HG03469 (cell line): ENCODE data around the gene MARF1.
"Not testable (repeated sequence)": the region's sequence is repeated elsewhere in the genome, so short reads cannot be mapped to it uniquely, and the experiment has no call there.

Experiments
- ATAC-seq: cut with Tn5 transposase; IDR thresholded peaks from one replicate; pipeline ENCODE4 v1.9.1; 2021; ENCODE audit warnings: mild to moderate bottlenecking, moderate library complexity, moderate number of reproducible peaks; ENCODE audit not compliant: unreplicated experiment

The MARF1 gene

DNA sequence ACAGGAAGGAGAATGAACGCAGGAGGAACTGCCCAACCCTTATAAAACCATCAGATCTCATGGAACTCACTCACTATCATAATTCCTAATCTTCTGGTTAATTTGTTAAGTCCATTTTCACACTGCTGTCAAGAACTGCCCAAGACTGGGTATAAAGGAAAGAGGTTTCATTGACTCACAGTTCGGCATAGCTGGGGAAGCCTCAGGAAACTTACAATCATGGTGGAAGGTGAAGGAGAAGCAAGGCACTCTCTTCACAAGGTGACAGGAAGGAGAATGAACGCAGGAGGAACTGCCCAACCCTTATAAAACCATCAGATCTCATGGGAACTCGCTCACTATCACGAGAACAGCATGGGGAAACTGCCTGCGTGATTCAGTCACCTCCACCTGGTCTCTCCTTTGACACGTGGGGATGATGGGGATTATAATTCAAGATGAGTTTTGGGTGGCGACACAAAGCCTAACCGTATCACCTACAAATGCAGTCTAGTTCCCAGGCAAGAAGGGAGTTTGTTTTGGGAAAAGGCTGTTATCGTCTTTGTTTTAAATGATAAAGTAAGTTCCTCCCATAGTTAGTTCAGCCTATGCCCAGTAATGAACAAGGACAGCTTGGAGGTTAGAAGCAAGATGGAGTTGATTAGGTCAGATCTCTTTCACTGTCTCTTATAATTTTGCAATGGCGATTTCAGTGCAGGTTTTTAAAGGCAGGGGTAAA, 68.9 kb downstream of the MARF1 start:
- ATAC-seq = not testable (repeated sequence)

DNA sequence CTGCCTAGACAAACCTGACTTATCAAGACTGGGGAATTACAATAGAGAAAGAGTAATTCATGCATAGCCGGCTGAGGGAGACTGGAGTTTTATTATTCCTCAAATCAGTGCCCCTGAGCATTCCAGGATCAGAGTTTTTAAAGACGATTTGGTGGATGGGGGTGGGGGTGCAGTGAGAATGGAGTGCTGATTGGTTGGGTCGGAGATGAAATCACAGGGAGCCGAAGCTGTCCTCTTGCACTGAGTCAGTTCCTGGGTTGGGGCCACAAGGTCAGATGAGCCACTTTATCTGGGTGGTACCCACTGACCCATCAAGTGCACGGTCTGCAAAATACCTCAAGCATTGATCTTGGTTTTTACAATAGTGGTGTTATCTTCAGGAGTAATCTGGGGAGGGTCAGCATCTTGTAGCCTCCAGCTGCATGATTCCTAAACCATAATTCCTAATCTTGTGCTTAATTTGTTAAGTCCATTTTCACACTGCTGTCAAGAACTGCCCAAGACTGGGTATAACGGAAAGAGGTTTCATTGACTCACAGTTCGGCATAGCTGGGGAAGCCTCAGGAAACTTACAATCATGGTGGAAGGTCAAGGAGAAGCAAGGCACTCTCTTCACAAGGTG, 69.6 kb downstream of the MARF1 start:
- ATAC-seq = no peak

DNA sequence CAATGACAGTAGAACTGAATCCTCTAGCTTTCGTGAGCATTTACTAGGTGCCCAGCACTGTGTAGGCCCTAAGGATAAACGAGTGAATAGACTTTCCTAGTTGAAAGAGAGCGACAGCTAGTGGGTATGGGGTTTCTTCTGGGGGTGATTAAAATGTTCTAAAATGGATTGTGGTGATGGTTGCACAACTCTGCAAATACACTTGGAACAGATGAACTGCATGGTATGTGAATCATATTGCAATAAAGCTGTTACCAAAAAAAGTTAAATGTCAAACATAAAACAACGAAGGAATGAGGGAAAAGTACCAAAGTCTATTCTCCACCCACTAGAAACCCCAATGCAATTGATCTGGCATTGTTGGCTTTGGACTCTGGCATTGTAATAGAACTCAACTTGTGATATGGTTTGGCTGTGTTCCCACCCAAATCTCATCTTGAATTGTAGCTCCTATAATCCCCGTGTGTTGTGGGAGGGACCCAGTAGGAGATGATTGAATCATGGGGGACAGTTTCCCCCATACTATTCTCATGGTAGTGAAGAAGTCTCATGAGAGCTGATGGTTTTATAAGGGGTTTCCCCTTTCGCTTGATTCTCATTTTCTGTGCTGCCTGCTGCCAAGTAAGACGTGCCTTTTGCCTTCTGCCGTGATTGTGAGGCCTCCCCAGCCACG, 70.5 kb downstream of the MARF1 start:
- no peak for ATAC-seq

DNA sequence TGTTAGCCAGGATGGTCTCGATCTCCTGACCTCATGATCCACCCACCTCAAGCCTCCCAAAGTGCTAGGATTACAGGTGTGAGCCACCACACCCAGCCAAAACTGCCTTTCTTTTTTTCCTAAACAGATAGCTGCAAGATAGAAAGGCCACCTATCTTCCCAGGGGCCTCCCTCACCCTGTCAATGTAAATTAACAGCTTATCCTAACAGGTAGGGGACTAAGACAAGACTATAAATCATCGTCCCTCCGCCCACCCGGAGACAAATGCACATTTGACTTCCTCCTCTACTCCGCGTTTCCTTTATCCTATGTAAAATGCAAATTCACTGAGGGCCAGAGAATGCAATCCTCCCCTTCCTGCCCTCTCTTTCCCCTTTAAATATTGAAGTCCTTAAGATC, 71.4 kb downstream of the MARF1 start:
- ATAC-seq = no peak

DNA sequence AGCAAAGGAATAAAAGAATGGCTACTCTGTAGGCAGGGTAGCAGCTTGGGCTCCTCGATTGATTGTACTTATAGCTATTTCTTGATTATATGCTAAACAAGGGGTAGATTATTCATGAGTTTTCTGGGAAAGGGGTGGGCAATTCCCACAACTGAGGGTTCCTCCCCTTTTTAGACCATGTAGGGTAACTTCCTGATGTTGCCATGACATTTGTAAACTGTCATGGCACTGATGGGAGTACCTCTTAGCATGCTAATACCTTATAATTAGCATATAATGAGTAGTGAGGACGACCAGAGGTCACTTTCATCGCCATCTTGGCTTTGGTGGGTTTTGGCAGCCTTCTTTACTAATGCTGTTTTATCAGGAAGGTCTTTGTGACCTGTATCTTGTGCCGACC, 72.3 kb downstream of the MARF1 start:
- ATAC-seq = not testable (repeated sequence)

DNA sequence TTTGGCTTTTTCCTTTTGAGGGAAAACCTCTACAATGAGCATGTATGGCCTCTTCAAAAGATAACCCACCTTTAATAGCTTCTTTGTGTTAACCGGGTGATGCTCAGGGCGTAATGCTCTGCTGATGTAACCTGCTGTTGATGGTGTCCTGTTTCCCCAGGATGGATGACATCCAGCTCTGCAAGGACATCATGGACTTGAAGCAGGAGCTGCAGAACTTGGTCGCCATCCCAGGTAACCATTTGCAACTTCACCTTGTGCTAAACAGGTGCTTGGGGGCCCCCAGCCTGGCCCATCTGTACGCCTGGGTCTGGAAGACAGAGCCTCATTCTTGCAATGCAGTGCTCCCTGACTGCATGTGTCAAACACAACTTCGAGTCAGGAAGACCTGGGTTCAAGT, 75.1 kb downstream of the MARF1 start:
- no peak for ATAC-seq

DNA sequence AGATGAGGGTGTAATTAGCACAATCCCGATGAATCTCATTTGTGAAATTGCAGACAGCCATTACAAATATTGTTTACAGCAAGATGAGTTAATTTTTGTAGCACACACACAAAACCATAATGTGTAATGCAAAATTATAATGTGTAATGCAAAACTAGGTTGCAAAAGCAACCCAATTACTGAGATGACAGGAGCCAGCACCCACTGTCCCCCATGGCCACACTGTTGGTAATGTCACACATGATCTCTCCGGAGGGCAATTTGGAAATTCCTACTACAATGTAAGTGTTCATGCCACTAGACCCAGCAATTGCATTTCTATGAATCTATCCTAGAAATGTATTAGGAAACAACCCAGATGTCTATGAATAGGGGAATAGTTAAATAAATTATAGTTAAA, 76.9 kb downstream of the MARF1 start:
- ATAC-seq = no peak

DNA sequence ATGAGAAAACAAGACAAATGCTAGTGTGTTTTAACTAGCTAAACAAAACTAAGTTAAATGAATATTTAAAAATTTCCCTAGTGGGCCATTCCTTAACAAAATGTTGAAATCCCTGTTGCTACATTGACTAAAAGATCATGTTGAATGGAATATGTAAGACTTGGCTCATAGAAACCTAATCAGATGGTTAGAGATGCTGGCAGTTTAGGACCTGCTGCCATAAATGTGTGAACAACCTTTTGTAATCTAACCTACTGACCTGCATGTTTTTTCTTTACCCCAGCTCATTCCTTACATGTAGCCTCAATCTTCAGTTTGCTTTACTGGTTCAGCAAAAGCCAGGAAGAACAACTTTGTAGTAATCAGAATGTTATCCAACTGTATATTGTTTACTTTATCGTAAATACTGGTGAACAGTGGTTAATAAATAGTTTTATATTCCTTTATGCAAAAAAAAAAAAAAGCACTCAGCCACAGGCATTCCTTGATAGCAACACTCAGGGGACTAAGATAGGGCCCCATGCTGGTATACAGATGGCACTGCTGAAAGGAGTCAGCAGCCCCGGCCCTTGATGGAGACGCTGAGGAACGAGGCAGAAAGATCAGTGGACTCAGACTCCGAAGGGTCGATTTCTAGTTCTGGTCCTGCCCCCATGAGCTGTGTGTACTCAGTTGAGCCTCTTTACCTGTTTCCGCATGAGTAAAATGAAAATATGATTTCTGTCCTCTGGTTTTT, 78.2 kb downstream of the MARF1 start:
- no peak for ATAC-seq

DNA sequence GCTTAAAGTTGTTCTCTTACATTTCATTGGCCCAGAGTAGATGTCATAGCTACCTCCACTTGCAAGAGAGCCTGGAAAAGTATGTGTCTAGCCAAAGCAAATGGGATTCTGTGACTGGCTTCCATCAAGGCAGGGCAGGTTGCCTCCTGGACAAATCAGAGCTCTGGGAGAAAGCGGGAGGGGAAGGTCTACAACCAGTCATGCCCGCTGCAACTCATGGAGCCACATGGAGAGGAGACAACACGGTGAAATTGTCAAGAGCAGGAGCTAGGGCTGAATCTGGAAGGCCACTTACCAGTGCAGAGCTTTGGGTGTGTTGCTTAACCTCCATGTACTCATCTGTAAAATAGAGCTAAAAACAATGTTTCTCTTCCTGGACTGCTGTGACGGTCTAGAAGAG, 83.8 kb downstream of the MARF1 start:
- no peak for ATAC-seq

DNA sequence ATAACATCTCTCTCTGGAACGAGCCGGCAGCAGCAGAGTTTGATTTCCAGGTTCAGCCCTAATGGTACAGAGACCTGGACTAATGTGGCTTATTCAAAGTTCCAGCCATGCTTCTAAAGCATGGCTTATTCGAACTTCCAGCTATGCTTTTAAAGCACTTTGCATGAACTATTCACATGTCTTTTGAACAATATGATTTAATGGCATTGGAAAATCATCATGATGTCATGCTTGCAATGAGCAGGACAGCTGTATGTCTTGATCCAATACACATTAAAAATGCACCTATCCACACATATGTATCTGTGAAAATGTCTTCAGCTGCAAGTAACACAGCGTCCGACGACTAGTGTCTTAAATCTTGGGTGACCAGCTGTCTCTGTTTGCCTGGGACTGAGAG, 85.7 kb downstream of the MARF1 start:
- no peak for ATAC-seq

DNA sequence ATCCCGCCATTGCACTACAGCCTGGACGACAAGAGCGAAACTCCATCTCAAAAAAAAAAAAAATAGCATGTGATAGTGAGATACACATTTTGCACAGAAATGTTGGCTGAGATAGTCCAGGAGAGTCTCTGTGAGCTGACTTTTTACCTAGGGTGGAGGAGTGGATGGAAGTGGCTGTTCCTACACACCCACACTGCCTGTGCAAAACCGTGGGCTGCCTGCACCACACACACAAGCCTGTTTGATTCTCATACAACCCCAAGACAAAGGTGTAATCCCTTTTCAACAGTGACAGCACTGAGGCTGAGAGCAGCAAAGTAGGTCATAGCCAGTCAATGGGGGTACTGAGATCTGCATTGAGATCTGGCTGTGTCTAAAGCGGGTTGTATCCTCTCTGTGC, 86.8 kb downstream of the MARF1 start:
- no peak for ATAC-seq

DNA sequence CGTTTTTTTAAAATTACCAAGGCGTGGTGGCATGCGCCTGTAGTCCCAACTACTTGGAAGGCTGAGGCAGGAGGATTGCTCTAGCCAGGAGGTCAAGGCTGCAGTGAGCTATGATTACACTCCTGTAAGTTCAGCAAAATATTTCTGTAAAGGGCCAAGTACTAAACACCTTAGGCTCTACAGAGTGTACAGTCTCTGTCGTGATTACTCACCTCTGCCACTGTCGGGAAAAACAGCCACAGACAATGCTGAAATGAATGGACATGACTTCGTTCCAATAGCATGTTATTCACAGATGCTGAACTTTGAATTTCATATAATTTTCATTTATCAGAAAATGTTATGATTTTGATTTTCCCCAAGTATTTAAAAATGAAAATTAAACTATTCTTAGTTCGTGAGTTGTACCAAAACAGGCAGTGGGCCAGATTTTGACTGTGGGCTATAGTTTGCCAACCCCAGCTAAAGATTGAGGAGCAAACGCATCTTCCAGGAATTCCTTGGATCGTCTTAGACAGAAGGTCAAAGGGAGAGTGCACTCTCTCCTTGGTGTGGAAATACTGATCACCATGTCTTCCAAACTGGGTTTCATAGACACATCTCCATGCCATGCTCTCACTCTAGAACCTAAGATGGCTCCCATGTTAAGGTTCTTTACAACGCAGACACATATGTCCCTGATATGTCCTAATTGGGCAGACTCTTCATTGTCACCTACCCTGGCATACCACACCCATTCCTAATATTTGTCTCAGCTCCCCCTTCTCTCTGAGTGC, 89.5 kb downstream of the MARF1 start:
- no peak for ATAC-seq

DNA sequence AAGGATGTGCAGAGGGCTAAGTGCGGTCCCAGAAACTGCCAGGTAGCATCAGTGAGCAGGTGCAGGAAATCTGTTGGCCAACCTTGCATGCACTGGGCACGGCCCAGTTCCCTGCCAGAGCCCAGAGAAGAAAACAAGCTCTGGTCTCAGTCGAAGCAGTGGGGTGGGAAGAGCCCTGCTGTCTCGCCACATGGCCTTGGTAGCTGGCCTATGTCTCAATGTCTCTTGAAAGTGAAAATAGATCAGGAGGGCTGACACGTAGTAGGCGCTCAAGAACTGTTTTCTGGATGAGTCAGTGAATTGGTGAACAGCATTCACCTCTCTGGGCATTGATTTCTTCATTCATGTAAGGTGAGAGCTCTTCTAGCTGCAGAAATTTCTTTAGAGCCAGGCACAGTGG, 90.4 kb downstream of the MARF1 start:
- no peak for ATAC-seq

DNA sequence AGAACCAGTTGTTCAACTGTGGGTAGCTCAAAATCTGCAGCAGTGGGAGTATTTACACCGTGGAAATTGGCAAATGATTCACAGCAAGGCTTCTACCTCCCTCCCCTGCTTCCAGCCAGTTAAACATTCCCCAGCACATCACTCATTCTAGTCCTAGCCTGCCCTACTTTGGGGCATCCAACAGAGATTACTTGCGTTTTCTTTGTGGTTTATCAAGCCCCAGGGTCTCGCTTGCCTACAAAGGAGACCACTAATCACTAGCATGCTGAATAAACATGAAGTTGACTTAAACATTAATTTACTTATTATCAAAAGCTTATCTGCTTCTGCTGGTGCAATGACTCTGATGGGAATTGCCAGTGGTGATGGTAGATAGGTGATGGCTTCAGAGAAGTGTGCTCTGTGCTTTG, 94.5 kb downstream of the MARF1 start:
- no peak for ATAC-seq

DNA sequence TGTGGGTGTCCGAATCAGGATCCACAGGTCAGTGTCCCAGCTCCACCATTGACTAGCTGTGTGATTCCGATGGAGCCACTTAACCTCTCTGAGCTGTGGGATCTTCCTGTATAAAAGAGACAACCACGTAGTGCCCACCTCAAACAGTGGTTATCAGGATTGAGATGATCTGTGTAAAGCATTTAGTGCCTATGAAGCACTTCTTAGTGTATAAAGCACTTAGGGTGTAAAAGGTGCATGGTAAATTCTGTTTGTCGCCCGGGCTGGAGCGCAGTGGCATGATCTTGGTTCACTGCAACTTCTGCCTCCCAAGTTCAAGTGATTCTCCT, 95.2 kb downstream of the MARF1 start:
- ATAC-seq = no peak

DNA sequence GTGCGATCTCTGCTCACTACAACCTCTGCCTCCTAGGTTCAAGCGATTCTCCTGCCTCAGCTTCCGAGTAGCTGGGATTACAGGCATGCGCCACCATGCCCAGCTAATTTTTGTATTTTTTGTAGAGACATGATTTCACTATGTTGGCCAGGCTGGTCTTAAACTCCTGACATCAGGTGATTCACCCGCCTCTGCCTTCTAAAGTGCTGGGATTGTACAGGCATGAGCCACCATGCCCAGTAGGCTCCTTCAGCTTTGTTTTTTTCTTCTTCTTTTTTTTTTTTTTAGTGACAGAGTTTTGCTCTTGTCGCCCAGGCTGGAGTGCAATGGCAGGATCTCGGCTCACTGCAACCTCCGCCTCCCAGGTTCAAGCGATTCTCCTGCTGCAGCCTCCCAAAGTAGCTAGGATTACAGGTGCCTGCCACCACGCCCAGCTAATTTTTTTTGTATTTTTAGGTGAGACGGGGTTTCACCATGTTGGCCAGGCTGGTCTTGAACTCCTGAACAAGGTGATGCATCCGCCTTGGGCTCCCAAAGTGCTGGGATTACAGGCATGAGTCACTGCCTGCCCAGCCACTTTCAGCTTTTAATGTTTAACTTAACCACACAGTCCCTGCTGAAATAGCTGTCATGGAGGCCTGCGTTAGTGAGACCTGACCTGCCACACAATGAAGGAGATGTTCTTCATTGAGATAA, 95.7 kb downstream of the MARF1 start:
- not testable (repeated sequence) for ATAC-seq

DNA sequence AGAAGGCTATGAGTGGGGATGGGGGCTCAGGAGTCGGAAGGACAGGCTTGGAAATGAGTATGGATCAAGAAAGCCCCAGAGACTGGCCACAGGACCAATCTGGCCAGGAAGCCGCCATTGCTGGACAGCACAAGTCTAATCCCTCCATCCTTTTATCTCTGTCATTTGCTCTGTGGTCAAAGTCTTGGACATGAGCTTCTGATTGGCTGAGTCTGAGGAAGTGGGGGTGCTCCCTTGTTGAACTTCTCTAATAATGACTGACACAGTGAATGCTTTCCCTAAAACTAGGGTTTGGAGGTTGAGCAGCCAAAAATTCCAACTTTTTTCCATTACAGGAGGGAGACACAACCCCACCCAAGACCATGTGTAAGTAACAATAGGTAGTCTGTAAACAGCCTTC, 97.4 kb downstream of the MARF1 start:
- no peak for ATAC-seq

DNA sequence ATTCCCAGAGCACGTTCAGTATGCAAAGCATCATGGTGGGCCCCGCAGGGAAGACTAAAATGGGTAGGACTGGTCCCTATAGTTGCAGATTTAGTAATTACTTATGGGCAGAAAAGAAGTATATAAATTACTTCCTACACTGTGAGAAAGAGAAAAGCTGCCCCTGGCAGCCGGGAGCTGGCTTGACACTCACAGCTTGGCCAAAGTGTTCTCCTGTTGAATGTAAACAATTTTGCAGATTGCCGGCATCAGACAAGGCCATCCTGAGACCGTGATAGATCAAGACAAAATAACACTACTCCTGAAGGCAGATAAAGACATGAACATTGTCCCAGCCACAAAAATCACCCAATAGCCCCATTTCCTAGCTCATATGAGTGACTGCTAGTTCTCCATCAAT, 98.5 kb downstream of the MARF1 start:
- no peak for ATAC-seq
